Hepatocyte (in vitro differentiated cells): ENCODE measurements around the gene METTL24. TPM values are rescaled to one million over a fixed set of nuclear protein-coding genes. Genes with fewer than 3 reads are reported as not detected.
"Not testable (repeated sequence)": the region's sequence is repeated elsewhere in the genome, so short reads cannot be mapped to it uniquely, and the experiment has no call there.

ENCODE experiments used
- DNase-seq: peaks from one replicate; pipeline ENCODE4 v3.0.0-alpha.2; 2016; ENCODE audit warnings: low spot score
- H2AFZ ChIP-seq: fragments of 200-600 bp; sonication (generic); 2 replicates; pipeline ENCODE4 v1.6.0; 2016; ENCODE audit warnings: antibody characterized with exemption, mild to moderate bottlenecking
- H3K27ac ChIP-seq: fragments of 200-600 bp; sonication (generic); 2 replicates; pipeline ENCODE4 v1.5.1; 2016; ENCODE audit warnings: mild to moderate bottlenecking
- H3K27me3 ChIP-seq: fragments of 200-600 bp; sonication (generic); 2 replicates; pipeline ENCODE4 v1.6.1; 2016
- H3K36me3 ChIP-seq: fragments of 200-600 bp; sonication (generic); replicated peaks from 2 replicates; pipeline ENCODE4 v1.5.1; 2016; ENCODE audit warnings: low read depth; ENCODE audit not compliant: insufficient read depth
- H3K4me1 ChIP-seq: fragments of 200-600 bp; sonication (generic); 2 replicates; pipeline ENCODE4 v1.5.1; 2016; ENCODE audit warnings: mild to moderate bottlenecking, moderate library complexity; ENCODE audit not compliant: insufficient read depth
- H3K4me2 ChIP-seq: fragments of 200-600 bp; sonication (generic); 2 replicates; pipeline ENCODE4 v1.6.0; 2016
- H3K4me3 ChIP-seq: fragments of 200-600 bp; sonication (generic); 2 replicates; pipeline ENCODE4 v1.5.1; 2016; ENCODE audit warnings: mild to moderate bottlenecking
- H3K79me2 ChIP-seq: fragments of 200-600 bp; sonication (generic); 2 replicates; pipeline ENCODE4 v1.6.0; 2017; ENCODE audit warnings: mild to moderate bottlenecking
- H3K9me2 ChIP-seq: fragments of 200-600 bp; sonication (generic); replicated peaks from 2 replicates; pipeline ENCODE4 v1.6.0; 2017; ENCODE audit warnings: mild to moderate bottlenecking; ENCODE audit not compliant: insufficient read depth
- H3K9me3 ChIP-seq: fragments of 200-600 bp; sonication (generic); 2 replicates; pipeline ENCODE4 v1.5.1; 2016; ENCODE audit warnings: low read depth, mild to moderate bottlenecking
- H4K20me1 ChIP-seq: fragments of 200-600 bp; sonication (generic); 2 replicates; pipeline ENCODE4 v1.6.0; 2016; ENCODE audit warnings: mild to moderate bottlenecking; ENCODE audit not compliant: insufficient read depth, poor library complexity, severe bottlenecking
- EZH2 ChIP-seq: fragments of 200-600 bp; sonication (generic); IDR thresholded peaks from 2 replicates; pipeline ENCODE4 v1.6.1; 2016; ENCODE audit warnings: antibody characterized with exemption, mild to moderate bottlenecking, borderline replicate concordance
- EZH2phosphoT487 ChIP-seq: fragments of 200-600 bp; sonication (generic); IDR thresholded peaks from one replicate; pipeline ENCODE4 v1.6.1; 2018; ENCODE audit warnings: antibody characterized with exemption, mild to moderate bottlenecking, low read depth, moderate library complexity; ENCODE audit not compliant: unreplicated experiment, severe bottlenecking
- WGBS: methylation state at CpG from one replicate; pipeline ENCODE4 v1.1.6; 2016; ENCODE audit warnings: low lambda C conversion rate; ENCODE audit errors: missing lambda C conversion rate; 5-methylcytosine and 5-hydroxymethylcytosine counted together
- polyA plus RNA-seq: library from polyadenylated mRNA; unstranded; fragments of >200 nt; fragmentation: Nextera tagmentation; extraction: Ambion mirVana; gene quantifications from 2 replicates; pipeline ENCODE4 v1.2.1, GENCODE V29; 2016
- total RNA-seq: library from RNA; depleted of rRNA; stranded (reverse); fragments of >200 nt; gene quantifications from 2 replicates; pipeline ENCODE4 v1.2.3, GENCODE V29; 2014
- TF ChIP-seq, protein P1 (sequence below): fragments of 200-600 bp; sonication (generic); IDR thresholded peaks from 2 replicates; pipeline ENCODE4 v1.5.1; 2016; ENCODE audit warnings: antibody characterized with exemption, mild to moderate bottlenecking; ENCODE audit not compliant: poor library complexity

The METTL24 gene
- total and polyA plus RNA-seq, 2 experiments from 2014 or later, result 2.2 to 5.7 TPM

DNA sequence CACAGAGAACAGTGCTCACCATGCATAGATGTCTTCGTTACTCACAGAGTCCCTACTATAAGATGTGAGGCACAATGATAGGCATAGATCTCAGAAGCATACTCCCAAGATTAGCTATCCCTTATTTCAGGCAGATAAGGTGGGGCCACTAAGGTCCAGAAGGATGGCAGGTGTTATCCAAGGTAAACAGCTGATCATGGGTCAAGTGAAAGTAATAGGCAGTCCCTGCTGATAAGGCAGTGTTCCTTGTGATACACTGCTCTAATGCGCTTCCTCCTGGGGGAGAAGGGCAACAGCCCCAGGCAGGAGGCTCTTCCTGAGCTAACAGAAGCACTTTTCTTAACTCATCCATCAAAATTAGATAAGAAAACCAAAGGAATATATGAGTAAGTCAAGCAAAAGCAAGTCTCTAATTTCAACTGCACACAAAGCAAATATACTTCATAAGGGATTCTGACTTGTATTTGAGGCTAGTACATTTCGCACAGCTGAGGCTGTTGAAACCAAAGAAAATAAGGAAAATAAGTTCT is 42.2 kb downstream of the METTL24 start:
- no peaks in the 10 kb centered on the region for H3K4me1 ChIP-seq
- H3K4me3 ChIP-seq, result no peak overlapping the region
- no peak overlapping the region for H3K4me2 ChIP-seq
- no peaks in the 10 kb centered on the region for H4K20me1 ChIP-seq
- 57% methylated on average over 3 of the region's 3 CpGs for WGBS
- peak; percentile 61 for TF ChIP-seq EZH2phosphoT487
- TF ChIP-seq, protein P1, sequence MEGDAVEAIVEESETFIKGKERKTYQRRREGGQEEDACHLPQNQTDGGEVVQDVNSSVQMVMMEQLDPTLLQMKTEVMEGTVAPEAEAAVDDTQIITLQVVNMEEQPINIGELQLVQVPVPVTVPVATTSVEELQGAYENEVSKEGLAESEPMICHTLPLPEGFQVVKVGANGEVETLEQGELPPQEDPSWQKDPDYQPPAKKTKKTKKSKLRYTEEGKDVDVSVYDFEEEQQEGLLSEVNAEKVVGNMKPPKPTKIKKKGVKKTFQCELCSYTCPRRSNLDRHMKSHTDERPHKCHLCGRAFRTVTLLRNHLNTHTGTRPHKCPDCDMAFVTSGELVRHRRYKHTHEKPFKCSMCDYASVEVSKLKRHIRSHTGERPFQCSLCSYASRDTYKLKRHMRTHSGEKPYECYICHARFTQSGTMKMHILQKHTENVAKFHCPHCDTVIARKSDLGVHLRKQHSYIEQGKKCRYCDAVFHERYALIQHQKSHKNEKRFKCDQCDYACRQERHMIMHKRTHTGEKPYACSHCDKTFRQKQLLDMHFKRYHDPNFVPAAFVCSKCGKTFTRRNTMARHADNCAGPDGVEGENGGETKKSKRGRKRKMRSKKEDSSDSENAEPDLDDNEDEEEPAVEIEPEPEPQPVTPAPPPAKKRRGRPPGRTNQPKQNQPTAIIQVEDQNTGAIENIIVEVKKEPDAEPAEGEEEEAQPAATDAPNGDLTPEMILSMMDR, result no peak
- no peak for TF ChIP-seq EZH2
- H2AFZ ChIP-seq, result no peak overlapping the region
- H3K36me3 ChIP-seq, result no peaks in the 10 kb centered on the region
- H3K27ac ChIP-seq, result no peak overlapping the region
- H3K9me2 ChIP-seq, result no peaks in the 10 kb centered on the region
- H3K9me3 ChIP-seq, result no peaks in the 10 kb centered on the region
- H3K79me2 ChIP-seq, result no peaks in the 10 kb centered on the region
- peak; percentile 30 for DNase-seq
- H3K27me3 ChIP-seq, result no peaks in the 10 kb centered on the region

- no peaks in the 10 kb centered on the region for H3K4me1 ChIP-seq
- no peak for DNase-seq
- H3K36me3 ChIP-seq, result no peaks in the 10 kb centered on the region
- no peaks in the 10 kb centered on the region for H3K9me3 ChIP-seq
- H3K9me2 ChIP-seq, result no peaks in the 10 kb centered on the region
- no peak overlapping the region for H3K4me2 ChIP-seq
- H3K79me2 ChIP-seq, result no peaks in the 10 kb centered on the region
- H3K27me3 ChIP-seq, result no peaks in the 10 kb centered on the region
- H4K20me1 ChIP-seq, result no peaks in the 10 kb centered on the region
- TF ChIP-seq, protein P1, result no peak
- TF ChIP-seq EZH2phosphoT487, result no peak
- no peak for TF ChIP-seq EZH2
- no peak overlapping the region for H3K27ac ChIP-seq
- no peak overlapping the region for H3K4me3 ChIP-seq
- no peak overlapping the region for H2AFZ ChIP-seq
- 79% methylated on average over 6 of the region's 6 CpGs for WGBS
These were observed 42.8 kb downstream of the METTL24 start for GRCh38 chr6:110315207-110315868.

- WGBS, result 31% methylated on average over 3 of the region's 3 CpGs
- TF ChIP-seq, protein P1, result no peak
- TF ChIP-seq EZH2phosphoT487 (no peak), EZH2 (no peak)
- H3K27ac ChIP-seq, result no peak overlapping the region
- H3K9me2 ChIP-seq, result no peaks in the 10 kb centered on the region
- no peaks in the 10 kb centered on the region for H3K36me3 ChIP-seq
- H4K20me1 ChIP-seq, result no peaks in the 10 kb centered on the region
- H3K79me2 ChIP-seq, result no peaks in the 10 kb centered on the region
- H3K4me3 ChIP-seq, result no peak overlapping the region
- H2AFZ ChIP-seq, result no peak overlapping the region
- H3K9me3 ChIP-seq, result no peaks in the 10 kb centered on the region
- H3K27me3 ChIP-seq, result no peaks in the 10 kb centered on the region
- H3K4me1 ChIP-seq, result no peaks in the 10 kb centered on the region
- no peak for DNase-seq
- H3K4me2 ChIP-seq, result no peak overlapping the region
These were observed 47.2 kb downstream of the METTL24 start for GRCh38 chr6:110310861-110311446.

GRCh38 chr6:110309432-110309831 is 48.7 kb downstream of the METTL24 start:
- not testable (repeated sequence) for H3K36me3 ChIP-seq, H3K9me3 ChIP-seq, H3K9me2 ChIP-seq, H3K27ac ChIP-seq, H2AFZ ChIP-seq, H3K4me1 ChIP-seq, H3K4me2 ChIP-seq, H4K20me1 ChIP-seq, DNase-seq, H3K27me3 ChIP-seq, H3K4me3 ChIP-seq, H3K79me2 ChIP-seq
- WGBS, result 81% methylated on average over 4 of the region's 4 CpGs
